HG02981 (cell line): ENCODE results near the gene PDE6B.
"Not testable (repeated sequence)": the region's sequence is repeated elsewhere in the genome, so short reads cannot be mapped to it uniquely, and the experiment has no call there.

Source experiments
- ATAC-seq: cut with Tn5 transposase; IDR thresholded peaks from one replicate; pipeline ENCODE4 v1.9.1; 2021; ENCODE audit warnings: mild to moderate bottlenecking, moderate library complexity; ENCODE audit not compliant: unreplicated experiment

The PDE6B gene

GRCh38 chr4:635066-635835 lies 9.9 kb downstream of the PDE6B start:
- ATAC-seq, result not testable (repeated sequence)

- no peak for ATAC-seq
Measured at GRCh38 chr4:635851-636627, 10.7 kb downstream of the PDE6B start.

GRCh38 chr4:636628-637159 lies 11.3 kb downstream of the PDE6B start:
- ATAC-seq, result no peak

GRCh38 chr4:637536-638280 lies 12.3 kb downstream of the PDE6B start:
- ATAC-seq, result no peak

GRCh38 chr4:642366-642765 lies 17.0 kb downstream of the PDE6B start:
- ATAC-seq, result not testable (repeated sequence)

GRCh38 chr4:646460-646859 lies 21.1 kb downstream of the PDE6B start:
- ATAC-seq, result no peak

- ATAC-seq, result no peak
Measured at GRCh38 chr4:647481-647880, 22.1 kb downstream of the PDE6B start.

- no peak for ATAC-seq
Measured at GRCh38 chr4:648579-649292, 23.4 kb downstream of the PDE6B start.

- no peak for ATAC-seq
Measured at GRCh38 chr4:649293-649625, 23.9 kb downstream of the PDE6B start.

- no peak for ATAC-seq
Measured at GRCh38 chr4:649751-650310, 24.5 kb downstream of the PDE6B start.

GRCh38 chr4:650461-650860 lies 25.1 kb downstream of the PDE6B start:
- no peak for ATAC-seq

GRCh38 chr4:650951-651883 lies 25.8 kb downstream of the PDE6B start:
- no peak for ATAC-seq

- ATAC-seq, result no peak
Measured at GRCh38 chr4:651884-652642, 26.7 kb downstream of the PDE6B start.

GRCh38 chr4:653080-653821 lies 27.9 kb downstream of the PDE6B start:
- ATAC-seq, result no peak

- no peak for ATAC-seq
Measured at GRCh38 chr4:653831-654502, 28.6 kb downstream of the PDE6B start.

GRCh38 chr4:654503-654845 lies 29.1 kb downstream of the PDE6B start:
- ATAC-seq, result no peak

GRCh38 chr4:654871-655463 lies 29.6 kb downstream of the PDE6B start:
- ATAC-seq, result no peak
